Heart right ventricle (tissue), 16 donors: Measurements from ENCODE around the gene PRKCE. TPM values are rescaled to one million over a fixed set of nuclear protein-coding genes. Genes with fewer than 3 reads are reported as not detected.

Source experiments
- ATAC-seq, 8 donors: fragments of 200-7000 bp; cut with Tn5 transposase; one replicate each; pipeline ENCODE4 v1.9.1; 2020; ENCODE audit warnings: mild to moderate bottlenecking in 8 of 8, moderate library complexity in 8 of 8, moderate number of reproducible peaks in 1 of 8
- DNase-seq, 2 donors: peaks; one replicate each; pipeline ENCODE4 v3.0.0-alpha.2; 2020
- H3K27ac ChIP-seq, 10 donors: fragments of 200-600 bp; sonication (generic) in 2 of 10; one replicate each; pipeline versions ENCODE4 v1.5.0 to v1.8.0; 2020 to 2022; ENCODE audit warnings: mild to moderate bottlenecking in 3 of 10
- H3K27me3 ChIP-seq, 7 donors: fragments of 200-600 bp; one replicate each; pipeline ENCODE4 v1.8.0; 2021 to 2022; ENCODE audit warnings: mild to moderate bottlenecking in 2 of 7
- H3K36me3 ChIP-seq, 9 donors: fragments of 200-600 bp; sonication (generic) in 1 of 9; one replicate each; pipeline versions ENCODE4 v1.5.0 to v1.8.0; 2020 to 2022; ENCODE audit warnings: mild to moderate bottlenecking in 2 of 9
- H3K4me1 ChIP-seq, 9 donors: fragments of 200-600 bp; sonication (generic) in 1 of 9; one replicate each; pipeline versions ENCODE4 v1.5.0 to v1.8.0; 2020 to 2022; ENCODE audit warnings: mild to moderate bottlenecking in 4 of 9
- H3K4me3 ChIP-seq, 10 donors: fragments of 200-600 bp; sonication (generic) in 2 of 10; one replicate each; pipeline versions ENCODE4 v1.5.0 to v1.8.0; 2020 to 2022; ENCODE audit warnings: mild to moderate bottlenecking in 7 of 10, moderate library complexity in 2 of 10
- H3K9me3 ChIP-seq, 11 donors: fragments of 200-600 bp in 10 of 11; sonication (generic) in 2 of 11; one replicate each; pipeline versions ENCODE4 v1.5.0 to v1.8.0; 2013 to 2022; ENCODE audit warnings: mild to moderate bottlenecking in 2 of 11, control low read depth in 1 of 11, moderate library complexity in 1 of 11
- WGBS, 2 donors: extraction: QIAGEN DNeasy Blood & Tissue Kit; methylation state at CpG; one replicate each; pipeline ENCODE4 v1.1.7; 2013; ENCODE audit warnings: inconsistent platforms in 1 of 2; 5-methylcytosine and 5-hydroxymethylcytosine counted together
- intact Hi-C, 10 donors: fragments of 100-400 bp; cut with DNase I; formaldehyde crosslinking; loops; one replicate each; pipeline versions ENCODE4 v1.11.1 to v1.14.2; 2022
- polyA plus RNA-seq, 2 donors: library from polyadenylated mRNA; stranded (reverse); fragments of 200-250 nt; gene quantifications; one replicate each; pipeline ENCODE4 v1.2.3, GENCODE V29; 2013
- total RNA-seq, 10 donors: library from RNA; stranded (reverse); fragmentation: NEBNext Ultra II Directional in 3 of 10; extraction: Animal tissue kit (Norgen Biotek cat#: 25700) in 3 of 10; gene quantifications; one replicate each; pipeline versions ENCODE4 v1.2.1 to v1.2.4, GENCODE V29; 2021 to 2023
- TF ChIP-seq, protein P1 (sequence below), 9 donors: fragments of 200-600 bp; sonication (generic) in 2 of 9; IDR thresholded peaks; one replicate each; pipeline versions ENCODE4 v1.5.0 to v1.8.0; 2021 to 2022; ENCODE audit warnings: antibody characterized with exemption in 9 of 9, mild to moderate bottlenecking in 5 of 9, moderate library complexity in 1 of 9
- donor health status: Arrhythmogenic right ventricular cardiomyopathy.
- donor health status: ischemic (EF 13 %, LVEDD 7.1; RV severe dilation, severe dysfunction).
- donor health status: healthy with polysubstance abuse.
- donor health status: DM: no; HTN: yes; CAD: no.
- donor health status: DM: no; HTN: no; CAD: no.
- donor health status: ischemic (EF 25% LVEDD 6.9; RV normal size, moderate dysfunction).
- donor health status: ischemic (EF 25% LVEDD 5.7; RV mildly dilated, moderate dysfunction).
- donor health status: healthy.
- donor health status: DM: yes; HTN: yes; CAD: no.
- donor health status: Ischemic cardiomyopathy.
- donor health status: ischemic (EF 35%, LVEDD 5.7; RV mildly dilated, moderate dysfunction).
- donor health status: nonischemic (EF 11% LVEDD 7.7; RV severe dilation, severe dysfunction).
- donor health status: DM: yes; HTN: yes; CAD: no.
- donor health status: PGD.
- donor health status: ischemic (EF 29% LVEDD 5.4; RV normal size, mild dysfunction).
- donor health status: nonischemic (EF 23%, LVEDD 6.1; RV moderate dilation, normal function).

Gene PRKCE
- total and polyA plus RNA-seq, 12 donors: 3.7 to 22.7 (median 16.7) TPM

DNA sequence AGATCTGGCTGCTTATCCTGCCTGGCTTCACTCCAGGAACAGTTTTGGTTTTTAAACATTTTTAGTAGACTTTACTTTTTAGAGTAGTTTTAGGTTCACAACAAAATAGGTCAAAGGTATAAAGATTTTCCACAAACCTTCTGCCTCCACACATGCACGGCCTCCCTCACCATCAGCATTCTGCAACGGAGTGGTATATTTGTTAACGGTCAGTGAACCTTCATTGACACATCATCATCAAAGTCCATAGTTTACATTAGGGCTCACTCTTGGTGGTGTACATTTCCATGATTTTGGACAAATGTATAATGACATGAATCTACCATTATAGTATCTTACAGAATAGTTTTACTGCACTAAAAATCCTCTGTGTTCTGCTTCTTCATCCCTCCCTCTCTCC lies 342.6 kb downstream of the PRKCE start:
- no peak for ATAC-seq
- H3K4me1 ChIP-seq: peaks cover 2 to 27% (median 20%) of the 10 kb centered on the region in 9 donors
- H3K27me3 ChIP-seq: no peaks in the 10 kb centered on the region
- H3K27ac ChIP-seq: no peak overlapping the region
- H3K9me3 ChIP-seq: peaks cover 0 to 10% (median 0%) of the 10 kb centered on the region in 11 donors
- peaks cover 0 to 14% (median 6%) of the 10 kb centered on the region in 9 donors for H3K36me3 ChIP-seq
- intact Hi-C loops: loop anchor here in 3 of 10 donors (5.0 to 10.0 kb wide), 2 partner anchors 658 to 661 kb away; no protein-coding TSS in a partner anchor
- DNase-seq: no peak
- H3K4me3 ChIP-seq: no peak overlapping the region
- 92 to 97% methylated on average over 3 of the region's 3 CpGs for WGBS, 2 donors
- TF ChIP-seq, protein P1, sequence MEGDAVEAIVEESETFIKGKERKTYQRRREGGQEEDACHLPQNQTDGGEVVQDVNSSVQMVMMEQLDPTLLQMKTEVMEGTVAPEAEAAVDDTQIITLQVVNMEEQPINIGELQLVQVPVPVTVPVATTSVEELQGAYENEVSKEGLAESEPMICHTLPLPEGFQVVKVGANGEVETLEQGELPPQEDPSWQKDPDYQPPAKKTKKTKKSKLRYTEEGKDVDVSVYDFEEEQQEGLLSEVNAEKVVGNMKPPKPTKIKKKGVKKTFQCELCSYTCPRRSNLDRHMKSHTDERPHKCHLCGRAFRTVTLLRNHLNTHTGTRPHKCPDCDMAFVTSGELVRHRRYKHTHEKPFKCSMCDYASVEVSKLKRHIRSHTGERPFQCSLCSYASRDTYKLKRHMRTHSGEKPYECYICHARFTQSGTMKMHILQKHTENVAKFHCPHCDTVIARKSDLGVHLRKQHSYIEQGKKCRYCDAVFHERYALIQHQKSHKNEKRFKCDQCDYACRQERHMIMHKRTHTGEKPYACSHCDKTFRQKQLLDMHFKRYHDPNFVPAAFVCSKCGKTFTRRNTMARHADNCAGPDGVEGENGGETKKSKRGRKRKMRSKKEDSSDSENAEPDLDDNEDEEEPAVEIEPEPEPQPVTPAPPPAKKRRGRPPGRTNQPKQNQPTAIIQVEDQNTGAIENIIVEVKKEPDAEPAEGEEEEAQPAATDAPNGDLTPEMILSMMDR (IDR thresholded peaks at IDR 0.05): no peak

DNA sequence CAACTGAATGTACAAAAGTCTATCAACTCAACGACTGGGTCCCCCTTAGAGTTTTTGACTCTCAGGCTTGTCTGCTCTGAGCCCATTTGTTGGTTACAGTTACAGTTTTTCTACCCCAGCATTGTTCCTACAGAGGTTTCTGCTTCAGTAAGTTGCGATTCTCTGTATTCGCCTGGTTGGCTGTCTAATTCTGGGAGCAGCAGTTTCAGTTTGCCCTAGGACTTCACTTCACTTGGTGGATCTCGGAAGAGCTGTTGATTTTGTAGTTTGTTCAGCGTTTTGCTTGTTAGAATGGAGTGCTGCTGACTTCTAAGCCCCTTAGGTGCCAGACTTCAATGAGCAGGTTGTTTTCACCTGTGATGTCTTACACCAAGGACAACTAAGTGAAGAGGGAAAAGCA lies 349.2 kb downstream of the PRKCE start:
- intact Hi-C loops: loop anchor here in 3 of 10 donors (10.0 kb wide), 3 partner anchors 364 to 894 kb away; no protein-coding TSS in a partner anchor
- 82 to 85% methylated on average over 5 of the region's 5 CpGs for WGBS, 2 donors
- Histone ChIP-seq H3K9me3 (peaks cover 0 to 7% (median 0%) of the 10 kb centered on the region in 11 donors), H3K4me1 (peaks cover 0 to 31% (median 18%) of the 10 kb centered on the region in 9 donors), H3K27me3 (no peaks in the 10 kb centered on the region), H3K4me3 (no peak overlapping the region), H3K27ac (peak overlapping the region in 2 of 10 donors; percentile 6 to 44), H3K36me3 (peaks cover 0 to 37% (median 0%) of the 10 kb centered on the region in 9 donors)
- no peak for ATAC-seq
- TF ChIP-seq, protein P1 (IDR thresholded peaks at IDR 0.05): no peak
- DNase-seq: no peak

DNA sequence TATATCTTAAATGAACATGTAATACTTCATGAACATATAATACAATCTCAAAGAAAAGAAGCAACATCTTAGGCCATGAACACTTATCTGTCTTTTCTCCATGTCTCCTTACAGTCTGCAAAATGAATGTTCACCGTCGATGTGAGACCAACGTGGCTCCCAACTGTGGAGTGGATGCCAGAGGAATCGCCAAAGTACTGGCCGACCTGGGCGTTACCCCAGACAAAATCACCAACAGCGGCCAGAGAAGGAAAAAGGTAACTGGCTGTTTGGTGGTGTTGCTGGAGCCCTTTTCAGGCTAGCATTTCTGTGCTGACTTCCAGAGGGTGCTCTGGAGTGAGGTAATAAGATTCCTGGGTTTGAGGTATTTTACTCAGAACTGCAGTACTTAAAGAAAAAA lies 349.8 kb downstream of the PRKCE start:
- intact Hi-C loops: loop anchor here in 3 of 10 donors (10.0 kb wide), 3 partner anchors 364 to 894 kb away; no protein-coding TSS in a partner anchor
- H3K36me3 ChIP-seq: peaks cover 0 to 43% (median 0%) of the 10 kb centered on the region in 9 donors
- H3K27ac ChIP-seq: peak overlapping the region in 4 of 10 donors; percentile 6 to 59 (median 34)

DNA sequence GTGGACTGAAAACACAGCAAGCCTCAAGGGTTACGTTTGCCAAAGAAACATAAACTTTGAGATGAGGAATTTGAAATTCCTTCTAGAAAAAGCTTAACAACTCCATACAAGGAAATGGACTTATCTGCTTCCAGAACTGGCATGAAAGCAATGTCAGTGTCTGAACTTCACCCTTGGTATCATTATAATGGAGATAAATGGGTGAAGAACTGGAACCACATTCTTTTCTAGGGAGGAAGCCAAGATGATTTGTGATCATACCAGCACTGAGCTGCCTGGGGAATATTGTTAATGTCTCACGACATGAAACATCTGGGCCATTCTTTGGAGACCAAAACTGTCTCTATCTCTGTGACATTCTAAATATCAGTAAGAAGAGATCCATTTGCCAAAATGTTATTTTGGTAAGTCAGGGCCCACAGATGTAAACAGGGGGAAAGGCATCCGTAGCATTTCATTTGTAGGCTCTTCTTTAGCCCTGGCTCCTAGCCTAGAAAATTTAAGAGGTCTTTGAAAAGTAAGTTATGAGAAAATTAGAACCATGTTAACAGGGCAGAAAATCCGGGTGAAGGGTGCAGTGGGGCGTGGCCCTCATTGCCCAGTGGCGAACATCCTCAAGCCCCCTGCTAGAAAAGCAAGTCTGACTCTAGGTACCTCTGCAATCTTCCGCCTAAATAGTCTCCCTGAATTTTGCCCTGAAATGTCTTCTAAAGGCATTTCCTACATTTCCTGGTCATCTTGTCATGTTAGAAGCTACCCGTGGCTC lies 350.4 kb downstream of the PRKCE start:
- 64 to 68% methylated on average over 8 of the region's 8 CpGs for WGBS, 2 donors
- Histone ChIP-seq H3K36me3 (peaks cover 0 to 49% (median 3%) of the 10 kb centered on the region in 9 donors), H3K27ac (peak overlapping the region in 9 of 10 donors; percentile 6 to 60 (median 35)), H3K9me3 (no peaks in the 10 kb centered on the region), H3K27me3 (no peaks in the 10 kb centered on the region), H3K4me1 (peaks cover 0 to 31% (median 18%) of the 10 kb centered on the region in 9 donors), H3K4me3 (no peak overlapping the region)
- intact Hi-C loops: loop anchor here in 3 of 10 donors (10.0 kb wide), 3 partner anchors 363 to 893 kb away; no protein-coding TSS in a partner anchor
- ATAC-seq (peak in 6 of 8 donors; percentile 33 to 70 (median 53)), DNase-seq (no peak)
- TF ChIP-seq, protein P1 (IDR thresholded peaks at IDR 0.05): no peak

More for the DNA sequence above, 349.8 kb downstream of the PRKCE start:
- Histone ChIP-seq H3K9me3 (peaks cover 0 to under 1% (median 0%) of the 10 kb centered on the region in 11 donors), H3K4me1 (peaks cover 0 to 31% (median 18%) of the 10 kb centered on the region in 9 donors), H3K4me3 (no peak overlapping the region), H3K27me3 (no peaks in the 10 kb centered on the region)
- DNase-seq (no peak), ATAC-seq (no peak)
- TF ChIP-seq, protein P1 (IDR thresholded peaks at IDR 0.05): no peak
- 81 to 85% methylated on average over 7 of the region's 7 CpGs for WGBS, 2 donors
